ENCODE data around the gene ARID5B. TPM values are rescaled to one million over a fixed set of nuclear protein-coding genes. Genes with fewer than 3 reads are reported as not detected.

ARID5B gene
- total RNA-seq, 1 experiment from 2014 or later = 0.04 TPM

DNA sequence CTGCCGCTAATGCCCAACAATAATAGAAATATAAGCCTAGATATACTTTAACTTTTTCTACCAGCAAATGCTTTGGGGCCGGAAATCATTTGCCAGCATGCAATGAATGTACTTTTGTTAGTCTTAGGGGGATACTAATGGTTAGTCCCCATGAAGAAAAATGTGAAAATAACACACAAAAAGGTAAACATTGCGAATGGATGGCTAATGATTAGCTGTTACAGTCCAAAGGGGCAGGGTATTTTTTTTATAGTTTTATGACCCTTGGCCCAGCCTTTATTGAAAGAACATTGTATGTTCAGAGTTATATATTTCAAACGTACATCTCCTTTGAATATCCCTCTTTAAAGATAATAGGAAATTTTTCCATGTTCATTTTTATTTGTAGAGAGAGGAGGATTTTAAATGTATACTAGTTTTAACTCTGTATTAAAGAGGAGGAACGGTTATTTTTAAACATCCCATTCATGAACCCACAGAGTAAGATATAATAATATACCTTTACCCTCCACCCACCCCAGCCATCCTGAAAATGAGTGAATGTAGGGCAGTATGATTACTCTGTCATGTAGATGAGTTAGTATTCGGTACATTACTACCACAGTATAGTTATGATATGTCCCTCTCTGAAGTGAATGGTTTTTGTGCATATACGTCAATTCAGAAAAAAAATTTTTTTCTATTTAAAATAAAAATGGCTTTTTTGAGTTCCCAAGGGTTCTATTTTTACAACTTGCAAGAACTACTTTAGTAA, 63.6 kb downstream of the ARID5B start:
- H3K4me1 Mint-ChIP-seq = peaks cover 8 to 12% of the 10 kb centered on the region in 2 experiments

More for the DNA sequence above, 63.6 kb downstream of the ARID5B start:
- no peak overlapping the region for H3K4me3 Mint-ChIP-seq
- H3K36me3 Mint-ChIP-seq (ENCODE audit: insufficient read depth in 1 of 3, low read depth in 3 of 3) = no peaks in the 10 kb centered on the region
- no CpG with 5 or more reads among the region's 7 CpGs for WGBS (ENCODE audit: extremely low coverage, insufficient read length, low lambda C conversion rate)
- no peak overlapping the region for H3K27ac ChIP-seq (ENCODE audit: insufficient read length, low read depth, low read length)
- no peak overlapping the region for H3K23ac ChIP-seq (ENCODE audit: insufficient read length, low read depth, low read length)
- H3K9me3 Mint-ChIP-seq = no peaks in the 10 kb centered on the region
- H4K5ac ChIP-seq (ENCODE audit: insufficient read length, low read depth, low read length) = no peak overlapping the region
- no peak overlapping the region for H4K91ac ChIP-seq (ENCODE audit: insufficient read length, low read depth, low read length)
- TF ChIP-seq, protein P1, sequence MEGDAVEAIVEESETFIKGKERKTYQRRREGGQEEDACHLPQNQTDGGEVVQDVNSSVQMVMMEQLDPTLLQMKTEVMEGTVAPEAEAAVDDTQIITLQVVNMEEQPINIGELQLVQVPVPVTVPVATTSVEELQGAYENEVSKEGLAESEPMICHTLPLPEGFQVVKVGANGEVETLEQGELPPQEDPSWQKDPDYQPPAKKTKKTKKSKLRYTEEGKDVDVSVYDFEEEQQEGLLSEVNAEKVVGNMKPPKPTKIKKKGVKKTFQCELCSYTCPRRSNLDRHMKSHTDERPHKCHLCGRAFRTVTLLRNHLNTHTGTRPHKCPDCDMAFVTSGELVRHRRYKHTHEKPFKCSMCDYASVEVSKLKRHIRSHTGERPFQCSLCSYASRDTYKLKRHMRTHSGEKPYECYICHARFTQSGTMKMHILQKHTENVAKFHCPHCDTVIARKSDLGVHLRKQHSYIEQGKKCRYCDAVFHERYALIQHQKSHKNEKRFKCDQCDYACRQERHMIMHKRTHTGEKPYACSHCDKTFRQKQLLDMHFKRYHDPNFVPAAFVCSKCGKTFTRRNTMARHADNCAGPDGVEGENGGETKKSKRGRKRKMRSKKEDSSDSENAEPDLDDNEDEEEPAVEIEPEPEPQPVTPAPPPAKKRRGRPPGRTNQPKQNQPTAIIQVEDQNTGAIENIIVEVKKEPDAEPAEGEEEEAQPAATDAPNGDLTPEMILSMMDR (conservative IDR thresholded peaks at IDR 0.05) = no peak
- no peak overlapping the region for H4K8ac ChIP-seq (replicated peaks; ENCODE audit: insufficient read length, low read depth, low read length)
- H2AFZ ChIP-seq (ENCODE audit: low read length) = no peak overlapping the region
- H3K27me3 ChIP-seq (ENCODE audit: insufficient read depth, low read length) = no peaks in the 10 kb centered on the region
- H2BK20ac ChIP-seq (ENCODE audit: low read depth, low read length, poor library complexity, severe bottlenecking) = no peak overlapping the region
- no peak overlapping the region for H3K27ac Mint-ChIP-seq
- no peak overlapping the region for H3T11ph ChIP-seq (ENCODE audit: low read length)
- no peak overlapping the region for H3K9ac ChIP-seq (ENCODE audit: extremely low read depth, insufficient read length, low read length)
- H3K18ac ChIP-seq (ENCODE audit: insufficient read length, low read depth, low read length) = no peak overlapping the region
- H2BK5ac ChIP-seq (ENCODE audit: insufficient read length, low read length) = no peak overlapping the region
- no peak overlapping the region for H2BK15ac ChIP-seq (ENCODE audit: low read depth, low read length)
- H2AK5ac ChIP-seq (ENCODE audit: insufficient read length, low read length) = no peak overlapping the region
- no peak overlapping the region for H3K56ac ChIP-seq (ENCODE audit: insufficient read length, low read depth, low read length)
- no peaks in the 10 kb centered on the region; the same call in 1 of the 2 replicates for H3K4me1 ChIP-seq (ENCODE audit: insufficient read depth, low read length)
- H2BK120ac ChIP-seq (ENCODE audit: low read depth, low read length, poor library complexity, severe bottlenecking) = no peak overlapping the region
- no peak overlapping the region for H2BK12ac ChIP-seq (ENCODE audit: insufficient read length, low read depth, low read length)
- DNase-seq = no peak
- H3K79me1 ChIP-seq (ENCODE audit: insufficient read depth, low read depth, low read length, poor library complexity, severe bottlenecking) = no peaks in the 10 kb centered on the region
- H3K4ac ChIP-seq (ENCODE audit: low read depth, low read length) = no peak overlapping the region
- no peaks in the 10 kb centered on the region for H4K20me1 ChIP-seq (ENCODE audit: control insufficient read depth, insufficient read depth, insufficient read length)
- no peak overlapping the region for H3K14ac ChIP-seq (ENCODE audit: insufficient read depth, low read length)
- H3K23me2 ChIP-seq (ENCODE audit: insufficient read length, low read depth, low read length, poor library complexity, severe bottlenecking) = no peaks in the 10 kb centered on the region
- H3K4me2 ChIP-seq (ENCODE audit: insufficient read depth, insufficient read length, low read length) = no peak overlapping the region
- H3K27me3 Mint-ChIP-seq (ENCODE audit: low read depth) = no peaks in the 10 kb centered on the region
- no peaks in the 10 kb centered on the region for H3K79me2 ChIP-seq (ENCODE audit: insufficient read depth, low read length)
- no peaks in the 10 kb centered on the region for H3K9me3 ChIP-seq (ENCODE audit: control insufficient read depth, low read depth, low read length)
